M059J (cell line): ENCODE results near the gene FBXW8. TPM values are rescaled to one million over a fixed set of nuclear protein-coding genes. Genes with fewer than 3 reads are reported as not detected.

ENCODE experiments used
- DNase-seq: peaks from one replicate; pipeline ENCODE4 v3.0.0-alpha.2; 2012; ENCODE audit warnings: low read depth
- total RNA-seq: library from RNA; depleted of rRNA; stranded (reverse); fragments of >200 nt; shearing (Covaris generic); gene quantifications from 2 replicates; pipeline ENCODE4 v1.2.3, GENCODE V29; 2014; rRNA removed

FBXW8 gene
- total RNA-seq, 1 experiment from 2014 or later = 18.2 TPM

- no peak for DNase-seq
Observed at GRCh38 chr12:117079487-117079886, 168.7 kb downstream of the FBXW8 start.

GRCh38 chr12:117080661-117081144, 170.0 kb downstream of the FBXW8 start:
- no peak for DNase-seq

Other genes starting within 250 kb of the FBXW8 start
- 20.9 and 28.3 TPM in 2 replicates for gene SPRING1, start 172.9 kb upstream of the FBXW8 start, total RNA-seq
- 2.1 and 5.7 TPM in 2 replicates for gene RNFT2, start 172.6 kb upstream of the FBXW8 start, total RNA-seq
- gene HRK, start 29.5 kb upstream of the FBXW8 start, total RNA-seq = not detected in 2 replicates
- gene TESC, start 188.5 kb downstream of the FBXW8 start, total RNA-seq = not detected in 2 replicates